Activated CD4-positive, alpha-beta T cell treated with anti-CD3 and anti-CD28 coated beads, Interleukin-2, amount 10 ng/mL, durations not matched to agents 24 days and 14 days (primary cell): Measurements from ENCODE around the gene MX1. TPM values are rescaled to one million over a fixed set of nuclear protein-coding genes. Genes with fewer than 3 reads are reported as not detected.

ENCODE experiments used
- DNase-seq: peaks from one replicate; pipeline ENCODE4 v3.0.0; 2022
- H3K27ac Mint-ChIP-seq: one replicate; pipeline ENCODE4 v1.8.0; 2022; ENCODE audit warnings: mild to moderate bottlenecking, mixed read lengths
- H3K27me3 Mint-ChIP-seq: one replicate; pipeline ENCODE4 v1.8.0; 2022; ENCODE audit warnings: mixed read lengths
- H3K36me3 Mint-ChIP-seq: one replicate; pipeline ENCODE4 v1.8.0; 2022; ENCODE audit warnings: low read depth, mild to moderate bottlenecking, mixed read lengths
- H3K4me1 Mint-ChIP-seq: one replicate; pipeline ENCODE4 v1.8.0; 2021; ENCODE audit warnings: mixed read lengths
- H3K4me3 Mint-ChIP-seq: one replicate; pipeline ENCODE4 v1.8.0; 2022; ENCODE audit warnings: mild to moderate bottlenecking, moderate library complexity, mixed read lengths
- H3K9me3 Mint-ChIP-seq: one replicate; pipeline ENCODE4 v1.8.0; 2021; ENCODE audit warnings: mixed read lengths
- intact Hi-C: fragments of 100-400 bp; cut with micrococcal nuclease; formaldehyde crosslinking; loops from one replicate; pipeline ENCODE4 v1.15.1; 2023
- total RNA-seq: library from RNA; stranded (reverse); gene quantifications from 2 replicates; pipeline ENCODE4 v1.2.3, GENCODE V29; 2022

The MX1 gene
- total RNA-seq, 1 donor from 2014 or later: 88.8 TPM

DNA sequence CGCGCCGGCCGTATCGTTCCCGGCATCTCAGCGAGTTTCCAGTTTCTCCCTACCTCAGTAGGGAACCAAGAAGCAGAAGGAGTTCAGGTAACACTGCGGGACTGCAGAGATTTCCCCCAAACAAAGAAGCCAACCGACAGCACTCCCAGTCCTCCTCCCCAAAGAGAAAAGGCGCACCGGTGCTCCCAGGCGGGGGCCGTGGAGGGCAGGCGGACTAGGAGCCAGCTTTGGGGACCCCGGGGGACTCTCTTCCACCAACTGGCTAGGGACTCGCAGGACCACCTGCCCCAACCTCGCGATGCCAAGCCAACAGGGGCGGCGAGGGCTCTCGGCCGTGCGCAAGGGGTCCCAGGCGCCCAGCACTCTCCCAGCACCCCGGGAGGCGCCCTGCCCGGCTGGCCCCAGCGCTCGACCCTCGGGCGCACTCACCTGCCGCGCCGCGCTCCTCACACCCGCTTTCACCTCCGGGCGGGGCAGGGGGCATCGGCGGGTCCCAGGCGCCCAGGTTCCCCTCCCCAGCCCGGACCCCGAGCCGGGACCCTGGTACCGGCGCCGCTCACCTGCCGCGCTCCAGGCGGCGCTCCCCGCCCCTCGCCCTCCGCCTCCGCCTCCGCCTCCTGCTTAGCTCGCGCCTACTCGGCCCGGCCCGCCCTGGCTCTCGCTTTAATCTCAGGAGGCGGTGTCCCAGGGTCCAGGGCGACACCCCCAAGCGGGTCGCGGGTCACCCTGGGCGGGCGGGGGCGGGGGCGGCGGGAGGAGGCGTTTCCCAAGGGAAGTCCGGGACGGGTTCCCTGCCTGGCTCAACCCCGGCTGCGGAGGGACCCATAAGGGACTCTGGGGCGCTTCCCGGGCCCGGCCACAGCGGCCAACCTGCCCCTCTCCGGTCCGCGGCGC is 81.7 kb downstream of the MX1 start, which contains the start of gene TMPRSS2:
TSS of gene TMPRSS2 (minus strand) at position 638 of the 894 bp plus-strand sequence. CDS start 10,025 bp downstream, outside the sequence.
- Mint-ChIP-seq H3K36me3 (no peaks in the 10 kb centered on the region), H3K9me3 (no peaks in the 10 kb centered on the region), H3K27me3 (peaks cover 54% of the 10 kb centered on the region), H3K27ac (no peak within 1 kb of the TSS), H3K4me1 (peaks cover 3% of the 10 kb centered on the region), H3K4me3 (no peak within 1 kb of the TSS)
- no peak for DNase-seq
- intact Hi-C loops: no loop called here

DNA sequence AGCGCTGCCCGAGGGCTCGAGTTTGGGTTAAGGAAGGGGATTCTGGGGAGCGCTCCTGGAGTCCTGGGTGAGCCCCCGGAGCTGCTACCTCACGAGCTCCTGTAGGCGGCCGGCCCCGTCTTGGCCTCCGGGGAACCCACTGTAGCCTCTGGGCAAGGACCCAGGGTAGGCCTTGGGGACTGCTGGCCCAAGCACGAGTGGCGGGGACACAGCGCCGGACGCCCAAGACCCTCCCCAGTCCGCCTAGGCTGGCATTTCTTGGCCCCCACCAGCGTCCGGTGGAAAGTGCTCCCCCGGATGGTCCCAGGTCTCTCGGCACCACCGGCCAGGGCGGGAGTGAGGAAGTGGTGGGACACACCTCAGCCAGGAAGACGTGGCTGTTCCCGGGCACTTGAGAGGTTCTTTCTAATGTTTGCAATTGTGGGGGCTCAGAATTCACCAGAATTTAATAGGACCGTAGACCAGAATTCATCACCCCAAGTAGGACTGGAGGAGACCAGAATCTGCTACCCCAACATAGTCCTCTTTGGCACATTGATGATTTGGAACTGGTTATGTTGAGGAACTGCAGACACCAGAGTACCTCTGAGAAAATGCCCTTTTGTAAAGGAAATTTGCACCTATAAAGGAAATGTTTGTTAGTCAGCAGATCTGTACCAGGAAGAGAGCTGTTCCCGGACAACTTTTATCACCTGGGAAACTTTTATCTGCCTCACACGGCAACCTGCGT is 82.5 kb downstream of the MX1 start:
- intact Hi-C loops: no loop called here
- Mint-ChIP-seq H3K27ac (no peak overlapping the region), H3K27me3 (peaks cover 52% of the 10 kb centered on the region), H3K36me3 (no peaks in the 10 kb centered on the region), H3K9me3 (no peaks in the 10 kb centered on the region), H3K4me1 (peaks cover 3% of the 10 kb centered on the region), H3K4me3 (no peak overlapping the region)
- DNase-seq: no peak

Other genes starting within 250 kb of the MX1 start
- gene FAM3B, start 109.4 kb upstream of the MX1 start, total RNA-seq: not detected in 2 replicates
- 8.6 and 11.5 TPM in 2 replicates for gene MX2, start 64.2 kb upstream of the MX1 start, total RNA-seq
- gene TMPRSS2, start 81.9 kb downstream of the MX1 start, total RNA-seq: not detected in 2 replicates